Measurements from ENCODE around the gene VHLL.

Gene VHLL

DNA sequence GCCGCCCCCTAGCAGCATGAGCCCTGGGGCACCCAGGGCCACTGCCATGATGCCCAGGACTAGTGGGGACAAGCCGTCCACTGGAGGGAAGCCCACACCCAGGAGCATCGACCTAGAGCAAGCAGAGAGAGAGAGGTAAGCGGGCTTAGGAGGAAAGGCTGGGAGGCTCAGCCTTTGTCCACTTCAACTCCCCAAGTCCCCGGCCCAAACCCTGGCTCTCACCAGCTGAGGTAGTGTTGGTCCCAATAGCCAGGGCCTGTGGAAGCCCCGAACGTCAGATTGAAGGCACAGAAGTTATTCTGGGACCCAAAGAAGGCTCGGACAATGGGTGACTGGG is 6.0 kb downstream of the VHLL start:
- no CpG with 5 or more reads among the region's 8 CpGs for WGBS, 2 donors (ENCODE audit: extremely low coverage in 2 of 2, insufficient read length in 2 of 2, insufficient replicate concordance in 1 of 2)
- no peaks in the 10 kb centered on the region for H3K9me3 ChIP-seq (replicated peaks in 1 of 2; ENCODE audit: control insufficient read depth in 2 of 2, insufficient read depth in 1 of 2, low read depth in 1 of 2, low read length in 2 of 2)
- no peak overlapping the region for H2AFZ ChIP-seq (ENCODE audit: low read length)
- H3K9ac ChIP-seq (ENCODE audit: low read depth, low read length, poor library complexity): no peak overlapping the region
- no peak overlapping the region for H3K27ac ChIP-seq (replicated peaks; ENCODE audit: low read length)
- peaks cover 2 to 10% of the 10 kb centered on the region in 2 donors for H3K4me1 ChIP-seq (ENCODE audit: control insufficient read depth in 2 of 2, insufficient read depth in 1 of 2, low read depth in 1 of 2, low read length in 2 of 2)
- no peak overlapping the region for H2BK120ac ChIP-seq (ENCODE audit: low read depth, low read length)
- H2AK5ac ChIP-seq (ENCODE audit: low read depth, low read length): no peak overlapping the region
- H3K4me2 ChIP-seq (ENCODE audit: insufficient read depth, low read length, poor library complexity, severe bottlenecking): no peak overlapping the region
- H3K4ac ChIP-seq (ENCODE audit: low read length): no peak overlapping the region
- H3K27me3 ChIP-seq (ENCODE audit: control insufficient read depth in 3 of 3, insufficient read depth in 3 of 3, low read depth in 1 of 3, low read length in 3 of 3): no peaks in the 10 kb centered on the region
- H3K23ac ChIP-seq (ENCODE audit: low read depth, low read length, poor library complexity): no peak overlapping the region
- DNase-seq (ENCODE audit: low spot score): no peak
- H3K14ac ChIP-seq (ENCODE audit: low read length): no peak overlapping the region
- H3K4me3 ChIP-seq (ENCODE audit: low read length in 2 of 2): no peak overlapping the region
- no peak overlapping the region for H4K8ac ChIP-seq (ENCODE audit: low read depth, low read length)
- no peak overlapping the region for H3K18ac ChIP-seq (ENCODE audit: low read length)
- no peak overlapping the region for H2BK12ac ChIP-seq (ENCODE audit: low read length)
- H4K91ac ChIP-seq (ENCODE audit: low read depth, low read length, poor library complexity): no peak overlapping the region
- H3K79me1 ChIP-seq (ENCODE audit: low read depth, low read length): peaks cover 5% of the 10 kb centered on the region
- peaks cover 0 to 2% of the 10 kb centered on the region in 2 donors for H3K36me3 ChIP-seq (replicated peaks in 1 of 2; ENCODE audit: control insufficient read depth in 2 of 2, insufficient read depth in 2 of 2, low read length in 2 of 2)
- no peak overlapping the region for H2BK5ac ChIP-seq (ENCODE audit: low read length)
- no peak overlapping the region for H2BK15ac ChIP-seq (ENCODE audit: low read length)

DNA sequence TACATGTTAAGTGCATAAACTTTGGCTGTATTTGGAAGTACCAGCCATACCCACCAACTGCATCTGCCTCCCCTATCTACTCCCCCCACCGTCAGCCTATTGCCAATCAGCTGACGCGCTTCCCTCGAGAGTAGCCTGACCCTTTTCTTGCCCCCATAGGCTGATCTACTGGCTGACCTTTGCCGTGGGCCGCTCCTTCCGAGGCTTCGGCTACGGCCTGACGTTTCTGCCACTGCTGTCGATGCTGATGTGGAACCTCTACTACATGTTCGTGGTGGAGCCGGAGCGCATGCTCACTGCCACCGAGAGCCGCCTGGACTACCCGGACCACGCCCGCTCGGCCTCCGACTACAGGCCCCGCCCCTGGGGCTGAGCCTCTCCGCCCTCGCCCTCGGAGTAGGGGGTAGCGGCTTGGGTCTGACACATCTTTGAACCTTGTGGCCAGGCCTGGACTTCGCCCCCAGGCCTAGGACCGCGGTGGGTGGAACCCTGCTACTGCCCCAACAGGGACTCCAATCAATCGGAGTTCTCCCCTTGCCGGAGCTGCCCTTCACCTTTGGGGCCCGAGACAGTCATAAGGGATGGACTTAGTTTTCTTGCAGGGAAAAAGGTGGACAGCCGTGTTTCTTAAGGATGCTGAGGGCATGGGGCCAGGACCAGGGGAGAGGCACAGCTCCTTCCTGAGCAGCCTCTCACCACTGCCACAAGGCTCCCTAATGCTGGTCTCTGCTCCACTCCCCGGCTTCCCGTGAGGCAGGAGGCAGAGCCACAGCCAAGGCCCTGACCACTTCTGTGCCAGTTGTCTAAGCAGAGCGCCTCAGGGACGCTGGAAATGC is 7.7 kb downstream of the VHLL start:
- peak; percentile 64 for DNase-seq (ENCODE audit: low spot score)
- Histone ChIP-seq H2BK12ac (ENCODE audit: low read length) (no peak overlapping the region), H3K27ac (replicated peaks; ENCODE audit: low read length) (peak overlapping the region; percentile 61), H2BK5ac (ENCODE audit: low read length) (peak overlapping the region; percentile 62), H2AFZ (ENCODE audit: low read length) (no peak overlapping the region), H4K91ac (ENCODE audit: low read depth, low read length, poor library complexity) (peak overlapping the region; percentile 82), H3K9me3 (replicated peaks in 1 of 2; ENCODE audit: control insufficient read depth in 2 of 2, insufficient read depth in 1 of 2, low read depth in 1 of 2, low read length in 2 of 2) (no peaks in the 10 kb centered on the region), H2BK15ac (ENCODE audit: low read length) (peak overlapping the region; percentile 46), H3K14ac (ENCODE audit: low read length) (no peak overlapping the region), H3K79me1 (ENCODE audit: low read depth, low read length) (peaks cover 5% of the 10 kb centered on the region), H2AK5ac (ENCODE audit: low read depth, low read length) (peak overlapping the region; percentile 24), H2BK120ac (ENCODE audit: low read depth, low read length) (no peak overlapping the region), H3K18ac (ENCODE audit: low read length) (peak overlapping the region; percentile 82), H3K4ac (ENCODE audit: low read length) (no peak overlapping the region), H3K36me3 (replicated peaks in 1 of 2; ENCODE audit: control insufficient read depth in 2 of 2, insufficient read depth in 2 of 2, low read length in 2 of 2) (peaks cover 0 to 2% of the 10 kb centered on the region in 2 donors), H3K4me2 (ENCODE audit: insufficient read depth, low read length, poor library complexity, severe bottlenecking) (peak overlapping the region; percentile 84), H3K4me1 (ENCODE audit: control insufficient read depth in 2 of 2, insufficient read depth in 1 of 2, low read depth in 1 of 2, low read length in 2 of 2) (peaks cover 2 to 10% of the 10 kb centered on the region in 2 donors), H3K27me3 (ENCODE audit: control insufficient read depth in 3 of 3, insufficient read depth in 3 of 3, low read depth in 1 of 3, low read length in 3 of 3) (no peaks in the 10 kb centered on the region), H3K9ac (ENCODE audit: low read depth, low read length, poor library complexity) (peak overlapping the region; percentile 89), H3K4me3 (ENCODE audit: low read length in 2 of 2) (peak overlapping the region in 1 of 2 donors; percentile 87), H4K8ac (ENCODE audit: low read depth, low read length) (no peak overlapping the region), H3K23ac (ENCODE audit: low read depth, low read length, poor library complexity) (peak overlapping the region; percentile 87)
- WGBS, 2 donors (ENCODE audit: extremely low coverage in 2 of 2, insufficient read length in 2 of 2, insufficient replicate concordance in 1 of 2): no CpG with 5 or more reads among the region's 37 CpGs

DNA sequence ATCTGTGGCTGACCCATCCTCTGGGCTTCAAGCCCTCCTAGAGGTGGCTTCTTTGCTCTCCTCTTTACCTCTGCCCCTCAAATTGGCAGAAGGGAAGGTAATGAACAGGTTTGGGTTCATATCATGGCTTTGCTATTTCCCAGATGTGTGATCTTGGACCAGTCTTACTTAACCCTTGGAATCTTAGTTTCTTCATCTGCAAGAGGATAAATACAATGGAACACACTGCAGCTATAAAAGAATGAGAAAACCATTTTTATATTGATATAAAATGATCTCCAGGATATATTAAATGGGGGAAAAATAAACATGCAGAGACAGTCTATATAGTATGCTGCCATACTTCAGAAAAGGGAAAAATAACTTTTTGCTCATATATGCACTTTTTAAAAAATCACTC is 9.2 kb downstream of the VHLL start:
- no peak overlapping the region for H2BK15ac ChIP-seq (ENCODE audit: low read length)

DNA sequence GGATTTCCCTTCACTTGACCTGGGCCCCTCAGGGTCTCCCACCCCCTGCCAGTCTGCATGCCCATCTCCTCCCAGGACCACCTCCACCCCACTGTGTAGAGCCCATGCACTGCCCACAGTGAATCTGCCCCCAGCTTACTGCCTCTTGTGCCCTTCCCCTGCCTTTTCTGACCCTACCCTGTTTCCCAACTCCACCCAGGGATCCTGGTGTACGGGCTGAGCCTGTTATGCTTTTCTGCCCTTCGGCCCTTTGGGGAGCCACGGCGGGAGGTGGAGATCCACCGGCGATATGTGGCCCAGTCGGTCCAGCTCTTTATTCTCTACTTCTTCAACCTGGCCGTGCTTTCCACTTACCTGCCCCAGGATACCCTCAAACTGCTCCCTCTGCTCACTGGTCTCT is 13.0 kb downstream of the VHLL start:
- Histone ChIP-seq H3K4me1 (ENCODE audit: control insufficient read depth in 2 of 2, insufficient read depth in 1 of 2, low read depth in 1 of 2, low read length in 2 of 2) (peaks cover 9 to 11% of the 10 kb centered on the region in 2 donors), H2AFZ (ENCODE audit: low read length) (no peak overlapping the region), H3K4ac (ENCODE audit: low read length) (no peak overlapping the region), H3K9me3 (replicated peaks in 1 of 2; ENCODE audit: control insufficient read depth in 2 of 2, insufficient read depth in 1 of 2, low read depth in 1 of 2, low read length in 2 of 2) (no peaks in the 10 kb centered on the region), H4K8ac (ENCODE audit: low read depth, low read length) (no peak overlapping the region), H3K27me3 (ENCODE audit: control insufficient read depth in 3 of 3, insufficient read depth in 3 of 3, low read depth in 1 of 3, low read length in 3 of 3) (no peaks in the 10 kb centered on the region), H2BK12ac (ENCODE audit: low read length) (no peak overlapping the region), H3K4me3 (ENCODE audit: low read length in 2 of 2) (no peak overlapping the region), H3K18ac (ENCODE audit: low read length) (no peak overlapping the region), H2BK15ac (ENCODE audit: low read length) (no peak overlapping the region), H3K27ac (replicated peaks; ENCODE audit: low read length) (no peak overlapping the region), H3K23ac (ENCODE audit: low read depth, low read length, poor library complexity) (no peak overlapping the region), H3K36me3 (replicated peaks in 1 of 2; ENCODE audit: control insufficient read depth in 2 of 2, insufficient read depth in 2 of 2, low read length in 2 of 2) (peaks cover 0 to 4% of the 10 kb centered on the region in 2 donors), H2BK120ac (ENCODE audit: low read depth, low read length) (no peak overlapping the region), H3K79me1 (ENCODE audit: low read depth, low read length) (peaks cover 3% of the 10 kb centered on the region), H2AK5ac (ENCODE audit: low read depth, low read length) (no peak overlapping the region), H2BK5ac (ENCODE audit: low read length) (no peak overlapping the region), H3K9ac (ENCODE audit: low read depth, low read length, poor library complexity) (no peak overlapping the region), H4K91ac (ENCODE audit: low read depth, low read length, poor library complexity) (no peak overlapping the region), H3K14ac (ENCODE audit: low read length) (no peak overlapping the region), H3K4me2 (ENCODE audit: insufficient read depth, low read length, poor library complexity, severe bottlenecking) (no peak overlapping the region)
- WGBS, 2 donors (ENCODE audit: extremely low coverage in 2 of 2, insufficient read length in 2 of 2, insufficient replicate concordance in 1 of 2): no CpG with 5 or more reads among the region's 8 CpGs
- no peak for DNase-seq (ENCODE audit: low spot score)

More for the DNA sequence above, 9.2 kb downstream of the VHLL start:
- peaks cover 3% of the 10 kb centered on the region for H3K79me1 ChIP-seq (ENCODE audit: low read depth, low read length)
- H3K4me3 ChIP-seq (ENCODE audit: low read length in 2 of 2): no peak overlapping the region
- H2BK12ac ChIP-seq (ENCODE audit: low read length): no peak overlapping the region
- H2AFZ ChIP-seq (ENCODE audit: low read length): no peak overlapping the region
- no peak overlapping the region for H4K8ac ChIP-seq (ENCODE audit: low read depth, low read length)
- H3K4me2 ChIP-seq (ENCODE audit: insufficient read depth, low read length, poor library complexity, severe bottlenecking): no peak overlapping the region
- H2BK120ac ChIP-seq (ENCODE audit: low read depth, low read length): no peak overlapping the region
- no peak for DNase-seq (ENCODE audit: low spot score)
- no peak overlapping the region for H2BK5ac ChIP-seq (ENCODE audit: low read length)
- no peak overlapping the region for H4K91ac ChIP-seq (ENCODE audit: low read depth, low read length, poor library complexity)
- peaks cover 0 to 6% of the 10 kb centered on the region in 2 donors for H3K4me1 ChIP-seq (ENCODE audit: control insufficient read depth in 2 of 2, insufficient read depth in 1 of 2, low read depth in 1 of 2, low read length in 2 of 2)
- no peak overlapping the region for H3K23ac ChIP-seq (ENCODE audit: low read depth, low read length, poor library complexity)
- no peaks in the 10 kb centered on the region for H3K27me3 ChIP-seq (ENCODE audit: control insufficient read depth in 3 of 3, insufficient read depth in 3 of 3, low read depth in 1 of 3, low read length in 3 of 3)
- peaks cover 2 to 4% of the 10 kb centered on the region in 2 donors for H3K36me3 ChIP-seq (replicated peaks in 1 of 2; ENCODE audit: control insufficient read depth in 2 of 2, insufficient read depth in 2 of 2, low read length in 2 of 2)
- no peak overlapping the region for H3K14ac ChIP-seq (ENCODE audit: low read length)
- H3K18ac ChIP-seq (ENCODE audit: low read length): no peak overlapping the region
- H3K4ac ChIP-seq (ENCODE audit: low read length): no peak overlapping the region
- no peak overlapping the region for H3K9ac ChIP-seq (ENCODE audit: low read depth, low read length, poor library complexity)
- no peaks in the 10 kb centered on the region for H3K9me3 ChIP-seq (replicated peaks in 1 of 2; ENCODE audit: control insufficient read depth in 2 of 2, insufficient read depth in 1 of 2, low read depth in 1 of 2, low read length in 2 of 2)
- no peak overlapping the region for H3K27ac ChIP-seq (replicated peaks; ENCODE audit: low read length)
- no peak overlapping the region for H2AK5ac ChIP-seq (ENCODE audit: low read depth, low read length)
